ENCODE data around the gene HOXD4.
A peak's percentile ranks its signal among the peaks of the same experiment; 100 is the strongest.

Gene HOXD4

GRCh38 chr2:176139661-176140512, 11.5 kb upstream of the HOXD4 start:
- no peak for DNase-seq (ENCODE audit: low read depth in 2 of 2)

- peak; percentile 59 to 64 for DNase-seq (ENCODE audit: low read depth in 2 of 2)
Measured at GRCh38 chr2:176140513-176141317, 10.6 kb upstream of the HOXD4 start.

DNA sequence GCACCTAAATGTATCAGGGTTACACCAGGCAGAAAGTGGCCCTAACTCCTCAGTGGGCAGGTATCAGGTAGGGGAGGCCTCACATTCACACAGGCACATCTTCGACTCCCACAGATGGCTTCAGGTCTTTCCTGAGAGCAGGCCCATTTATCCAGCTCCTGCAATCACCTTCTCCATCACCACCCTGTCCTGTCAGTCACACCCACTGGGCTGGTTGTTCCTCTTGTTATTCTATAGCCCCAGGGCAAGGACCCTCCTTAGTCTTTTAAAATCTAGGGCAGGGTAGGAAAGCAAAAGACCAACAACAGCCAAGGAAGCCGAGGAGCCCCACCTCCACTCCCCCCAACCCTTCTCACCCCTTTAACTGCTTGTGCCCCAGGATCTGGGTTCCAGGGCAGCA, 9.1 kb upstream of the HOXD4 start:
- no peak for DNase-seq (ENCODE audit: low read depth in 2 of 2)

GRCh38 chr2:176145085-176145969, 6.0 kb upstream of the HOXD4 start:
- no peak for DNase-seq (ENCODE audit: low read depth in 2 of 2)

- DNase-seq (ENCODE audit: low read depth in 2 of 2), result no peak
Measured at GRCh38 chr2:176146101-176146500, 5.2 kb upstream of the HOXD4 start.

GRCh38 chr2:176146645-176147044, 4.7 kb upstream of the HOXD4 start:
- DNase-seq (ENCODE audit: low read depth in 2 of 2), result no peak

DNA sequence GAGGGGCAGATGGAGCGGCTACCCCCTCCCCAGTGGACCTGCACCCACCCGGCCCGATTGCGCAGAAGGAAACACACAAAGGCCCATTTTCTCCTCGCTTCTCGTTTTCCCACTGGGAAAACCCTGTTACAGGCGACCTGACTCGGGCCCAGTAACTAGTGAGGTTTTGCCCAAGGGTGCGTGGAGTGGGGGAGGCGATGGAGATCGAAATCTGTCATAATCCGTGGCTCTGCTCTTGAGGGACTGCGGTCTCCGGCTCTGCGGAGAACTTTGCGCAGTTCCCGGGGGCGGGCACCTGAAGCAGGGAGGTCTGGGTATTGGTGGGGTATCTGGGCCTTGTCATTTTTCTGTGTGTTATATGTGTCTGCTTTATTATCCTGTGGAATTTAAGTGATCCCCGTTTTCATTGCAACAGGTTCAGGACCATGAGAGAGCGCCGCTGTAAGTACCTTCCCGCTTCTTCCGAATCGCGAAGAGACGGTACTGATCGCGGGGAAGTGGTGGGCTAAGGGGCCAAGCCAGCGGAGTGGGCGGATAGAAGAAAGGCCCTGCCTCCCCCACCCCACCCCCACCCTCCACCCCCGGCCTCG, 4.0 kb upstream of the HOXD4 start:
- no peak for DNase-seq (ENCODE audit: low read depth in 2 of 2)

GRCh38 chr2:176147800-176148496, 3.4 kb upstream of the HOXD4 start:
- no peak for DNase-seq (ENCODE audit: low read depth in 2 of 2)

DNA sequence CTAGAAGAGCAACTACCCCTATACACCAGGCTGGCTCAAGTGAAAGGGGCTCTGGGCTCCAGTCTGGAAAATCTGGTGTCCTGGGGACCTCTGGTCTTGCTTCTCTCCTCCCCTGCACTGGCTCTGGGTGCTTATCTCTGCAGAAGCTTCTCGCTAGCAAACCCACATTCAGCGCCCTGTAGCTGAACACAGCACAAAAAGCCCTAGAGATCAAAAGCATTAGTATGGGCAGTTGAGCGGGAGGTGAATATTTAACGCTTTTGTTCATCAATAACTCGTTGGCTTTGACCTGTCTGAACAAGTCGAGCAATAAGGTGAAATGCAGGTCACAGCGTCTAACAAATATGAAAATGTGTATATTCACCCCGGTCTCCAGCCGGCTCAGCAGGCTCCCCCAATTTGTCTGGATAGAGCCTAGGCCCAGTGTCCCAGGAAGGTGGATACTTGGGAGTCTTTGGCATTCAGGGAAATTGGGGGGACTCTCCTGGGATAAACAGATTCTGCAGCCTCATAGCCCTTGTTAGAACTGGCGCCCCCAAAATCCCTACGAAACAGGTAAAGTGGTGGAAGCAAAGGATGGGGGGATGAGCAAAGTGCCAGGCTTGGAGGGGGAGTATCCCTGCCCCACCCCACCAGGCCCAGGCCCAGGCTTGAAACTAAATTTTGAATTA, 2.5 kb upstream of the HOXD4 start:
- DNase-seq (ENCODE audit: low read depth in 2 of 2), result no peak

DNA sequence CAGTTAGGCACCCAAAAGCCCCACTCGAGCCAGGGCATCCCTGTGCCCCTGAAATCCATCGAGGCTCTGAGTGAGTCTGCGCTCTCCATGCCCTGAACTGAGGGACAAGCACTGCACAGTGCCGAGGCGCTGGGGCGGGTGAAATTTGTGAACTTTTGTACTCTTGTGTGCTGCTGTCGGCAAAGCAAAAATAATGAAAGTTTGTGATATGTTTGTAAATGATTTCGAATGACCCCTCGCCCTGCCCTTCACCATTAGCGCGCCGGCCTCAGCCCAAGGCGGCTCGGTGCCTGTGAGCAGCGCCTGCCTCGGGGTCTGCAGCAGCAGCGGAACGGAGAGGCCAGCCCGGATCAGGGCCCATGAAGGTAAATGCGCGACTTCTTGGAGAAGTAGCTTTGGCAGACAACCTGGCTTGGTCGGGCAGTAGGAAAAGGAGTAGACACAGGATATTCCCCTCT, 1.8 kb upstream of the HOXD4 start:
- no peak for DNase-seq (ENCODE audit: low read depth in 2 of 2)

DNA sequence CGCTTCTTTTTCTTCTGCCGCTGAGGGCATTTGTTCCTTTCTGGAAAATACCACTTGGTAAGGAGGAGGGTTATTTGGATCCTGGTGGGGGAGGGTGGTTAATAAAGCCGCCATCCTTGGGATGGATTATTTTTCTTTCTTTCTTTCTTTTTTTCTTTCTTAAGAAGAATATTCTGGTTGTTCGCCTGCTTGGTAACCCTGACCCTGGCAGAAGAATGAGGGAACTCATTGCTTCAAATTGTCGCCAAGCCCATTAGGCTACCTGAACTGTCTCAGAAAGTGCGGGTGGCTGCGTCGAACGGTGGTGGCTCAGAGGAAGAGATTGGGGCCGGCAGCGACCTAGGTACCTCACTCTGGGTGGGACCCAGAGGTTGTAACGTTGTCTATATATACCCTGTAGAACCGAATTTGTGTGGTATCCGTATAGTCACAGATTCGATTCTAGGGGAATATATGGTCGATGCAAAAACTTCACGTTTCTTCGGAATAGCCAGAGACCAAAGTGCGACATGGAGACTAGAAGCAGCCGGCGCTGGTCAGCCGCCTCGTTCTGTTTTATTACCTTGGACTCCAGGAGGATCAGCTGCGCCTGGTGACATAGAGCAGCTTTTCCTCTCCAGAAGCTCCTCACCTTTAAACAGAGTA, 1.3 kb upstream of the HOXD4 start:
- DNase-seq (ENCODE audit: low read depth in 2 of 2), result no peak

- DNase-seq (ENCODE audit: low read depth in 2 of 2), result no peak
Measured at GRCh38 chr2:176150584-176151441, 537 bp upstream of the HOXD4 start.

- DNase-seq (ENCODE audit: low read depth in 2 of 2), result no peak
Measured at GRCh38 chr2:176152350-176153181, 1.2 kb downstream of the HOXD4 start.

GRCh38 chr2:176154576-176155252, 3.4 kb downstream of the HOXD4 start:
- no peak for DNase-seq (ENCODE audit: low read depth in 2 of 2)

DNA sequence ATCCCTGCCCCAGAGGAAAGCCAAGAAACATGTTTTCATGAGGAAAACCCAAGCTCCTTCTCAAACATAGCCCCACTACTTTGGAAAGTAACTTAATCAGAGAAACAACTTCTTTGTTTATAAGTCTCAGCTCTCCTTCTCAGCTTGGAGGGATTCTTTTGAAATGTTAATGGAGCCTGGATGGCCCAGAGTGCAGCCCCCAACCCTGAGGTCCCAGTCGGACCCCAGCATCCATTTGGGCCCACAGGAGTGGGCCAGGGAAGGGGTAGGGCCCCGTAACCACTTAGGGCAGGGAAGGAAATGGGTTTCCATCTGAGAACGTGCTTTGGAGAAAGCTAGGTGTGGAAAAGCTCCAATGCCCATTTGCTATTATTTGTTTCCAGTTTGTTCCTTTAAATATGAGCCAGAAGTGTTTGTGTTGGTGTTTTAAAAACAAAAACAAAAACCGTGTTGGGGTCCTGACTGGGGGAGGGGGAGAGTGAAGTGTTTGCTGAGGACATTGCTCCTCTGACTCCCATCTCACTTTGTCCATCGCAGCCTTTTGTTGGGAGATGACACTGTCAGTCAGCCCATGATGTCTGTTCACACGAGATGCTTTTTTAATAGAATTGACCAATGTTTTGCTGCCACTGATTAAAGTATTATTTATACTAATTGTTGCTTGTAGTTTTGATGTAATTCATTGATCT, 4.2 kb downstream of the HOXD4 start:
- DNase-seq (ENCODE audit: low read depth in 2 of 2), result no peak

- DNase-seq (ENCODE audit: low read depth in 2 of 2), result no peak
Measured at GRCh38 chr2:176156301-176156806, 5.0 kb downstream of the HOXD4 start.

Data from stimulated activated CD8-positive, alpha-beta memory T cell treated with anti-CD3 and anti-CD28 coated beads, Interleukin-2, amount 100 ng/mL, for 48 hours (primary cell).